ENCODE data around the gene NUMBL. TPM values are rescaled to one million over a fixed set of nuclear protein-coding genes. Genes with fewer than 3 reads are reported as not detected.

The NUMBL gene
- total RNA-seq, 1 donor, result 26.8 TPM

GRCh38 chr19:40724855-40725254 is 34.4 kb upstream of the NUMBL start:
- Histone ChIP-seq H3K9me3 (ENCODE audit: low read depth, low read length) (no peaks in the 10 kb centered on the region), H3K4me3 (ENCODE audit: insufficient read depth, low read length) (no peak overlapping the region), H3K4me2 (ENCODE audit: insufficient read depth, low read length) (no peak overlapping the region), H2AFZ (ENCODE audit: low read length) (no peak overlapping the region), H4K20me1 (ENCODE audit: insufficient read depth, low read length) (peaks cover 11% of the 10 kb centered on the region), H3K27me3 (ENCODE audit: insufficient read depth, low read length) (no peaks in the 10 kb centered on the region), H3K27ac (ENCODE audit: low read depth, low read length) (no peak overlapping the region), H3K36me3 (ENCODE audit: insufficient read depth, low read length) (peaks cover 40% of the 10 kb centered on the region), H3K79me2 (ENCODE audit: insufficient read depth, low read length) (peaks cover 57% of the 10 kb centered on the region), H3K4me1 (ENCODE audit: insufficient read depth, low read length) (peaks cover 19% of the 10 kb centered on the region)
- TF ChIP-seq, protein P1, sequence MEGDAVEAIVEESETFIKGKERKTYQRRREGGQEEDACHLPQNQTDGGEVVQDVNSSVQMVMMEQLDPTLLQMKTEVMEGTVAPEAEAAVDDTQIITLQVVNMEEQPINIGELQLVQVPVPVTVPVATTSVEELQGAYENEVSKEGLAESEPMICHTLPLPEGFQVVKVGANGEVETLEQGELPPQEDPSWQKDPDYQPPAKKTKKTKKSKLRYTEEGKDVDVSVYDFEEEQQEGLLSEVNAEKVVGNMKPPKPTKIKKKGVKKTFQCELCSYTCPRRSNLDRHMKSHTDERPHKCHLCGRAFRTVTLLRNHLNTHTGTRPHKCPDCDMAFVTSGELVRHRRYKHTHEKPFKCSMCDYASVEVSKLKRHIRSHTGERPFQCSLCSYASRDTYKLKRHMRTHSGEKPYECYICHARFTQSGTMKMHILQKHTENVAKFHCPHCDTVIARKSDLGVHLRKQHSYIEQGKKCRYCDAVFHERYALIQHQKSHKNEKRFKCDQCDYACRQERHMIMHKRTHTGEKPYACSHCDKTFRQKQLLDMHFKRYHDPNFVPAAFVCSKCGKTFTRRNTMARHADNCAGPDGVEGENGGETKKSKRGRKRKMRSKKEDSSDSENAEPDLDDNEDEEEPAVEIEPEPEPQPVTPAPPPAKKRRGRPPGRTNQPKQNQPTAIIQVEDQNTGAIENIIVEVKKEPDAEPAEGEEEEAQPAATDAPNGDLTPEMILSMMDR (IDR thresholded peaks at IDR 0.05; ENCODE audit: extremely low read depth, low read depth, low read length), result no peak
- no peak for DNase-seq (ENCODE audit: insufficient read length, low spot score, missing footprints)

DNA sequence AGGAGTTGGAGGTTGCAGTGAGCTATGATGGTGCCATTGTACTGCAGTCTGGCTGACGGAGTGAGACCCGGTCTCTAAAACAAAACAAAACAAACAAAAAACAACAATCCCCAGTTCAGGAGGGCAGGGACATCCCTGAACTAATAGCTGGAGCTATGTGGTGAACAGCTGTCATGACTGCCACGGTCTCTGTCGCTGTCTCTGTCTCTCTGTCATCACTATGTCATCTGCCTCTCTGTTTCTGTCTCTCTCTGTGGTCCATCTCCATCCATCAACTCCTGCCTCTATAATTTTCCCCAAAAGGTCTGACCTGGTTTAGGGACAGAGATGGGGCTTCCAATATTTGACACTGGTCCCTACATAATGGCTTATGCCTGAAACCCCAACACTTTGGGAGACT is 33.9 kb upstream of the NUMBL start:
- no peak for DNase-seq (ENCODE audit: insufficient read length, low spot score, missing footprints)
- Histone ChIP-seq H3K9me3 (ENCODE audit: low read depth, low read length) (no peaks in the 10 kb centered on the region), H3K79me2 (ENCODE audit: insufficient read depth, low read length) (peaks cover 62% of the 10 kb centered on the region), H3K36me3 (ENCODE audit: insufficient read depth, low read length) (peaks cover 40% of the 10 kb centered on the region), H3K4me2 (ENCODE audit: insufficient read depth, low read length) (no peak overlapping the region), H3K4me3 (ENCODE audit: insufficient read depth, low read length) (no peak overlapping the region), H3K27ac (ENCODE audit: low read depth, low read length) (no peak overlapping the region), H4K20me1 (ENCODE audit: insufficient read depth, low read length) (peaks cover 14% of the 10 kb centered on the region), H3K4me1 (ENCODE audit: insufficient read depth, low read length) (peaks cover 24% of the 10 kb centered on the region), H2AFZ (ENCODE audit: low read length) (no peak overlapping the region), H3K27me3 (ENCODE audit: insufficient read depth, low read length) (no peaks in the 10 kb centered on the region)
- TF ChIP-seq, protein P1 (IDR thresholded peaks at IDR 0.05; ENCODE audit: extremely low read depth, low read depth, low read length), result no peak

DNA sequence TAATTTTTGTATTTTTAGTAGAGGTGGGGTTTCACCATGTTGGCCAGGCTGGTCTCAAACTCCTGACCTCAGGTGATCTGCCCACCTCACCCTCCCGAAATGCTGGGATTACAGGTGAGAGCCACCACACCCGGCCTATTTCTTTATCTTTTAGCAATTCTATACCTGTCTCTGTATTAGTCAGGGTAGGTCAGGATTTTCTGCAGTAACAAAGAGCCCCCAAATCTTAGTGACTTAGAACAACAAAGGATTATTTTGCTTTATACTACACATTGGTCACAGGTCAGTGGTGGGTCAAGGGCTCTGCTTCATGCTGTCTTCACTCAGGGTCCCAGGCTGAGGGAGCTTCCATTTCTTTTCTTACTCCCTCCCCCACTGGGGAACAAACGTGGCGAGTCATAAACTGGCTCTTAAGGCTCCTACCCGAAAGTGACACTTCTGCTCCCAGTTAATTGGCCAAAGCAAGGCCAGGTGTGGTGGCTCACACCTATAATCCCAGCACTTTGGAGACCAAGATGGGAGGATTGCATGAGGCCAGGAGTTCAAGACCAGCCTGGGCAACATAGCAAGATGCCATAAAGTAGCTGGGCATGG is 33.3 kb upstream of the NUMBL start:
- no peak overlapping the region for H3K4me2 ChIP-seq (ENCODE audit: insufficient read depth, low read length)
- TF ChIP-seq, protein P1 (IDR thresholded peaks at IDR 0.05; ENCODE audit: extremely low read depth, low read depth, low read length), result no peak
- H3K4me3 ChIP-seq (ENCODE audit: insufficient read depth, low read length), result no peak overlapping the region
- peaks cover 15% of the 10 kb centered on the region for H4K20me1 ChIP-seq (ENCODE audit: insufficient read depth, low read length)
- no peak for DNase-seq (ENCODE audit: insufficient read length, low spot score, missing footprints)
- no peak overlapping the region for H2AFZ ChIP-seq (ENCODE audit: low read length)
- no peaks in the 10 kb centered on the region for H3K9me3 ChIP-seq (ENCODE audit: low read depth, low read length)
- H3K27ac ChIP-seq (ENCODE audit: low read depth, low read length), result no peak overlapping the region
- peaks cover 68% of the 10 kb centered on the region for H3K79me2 ChIP-seq (ENCODE audit: insufficient read depth, low read length)
- no peaks in the 10 kb centered on the region for H3K27me3 ChIP-seq (ENCODE audit: insufficient read depth, low read length)
- H3K36me3 ChIP-seq (ENCODE audit: insufficient read depth, low read length), result peaks cover 40% of the 10 kb centered on the region
- peaks cover 25% of the 10 kb centered on the region for H3K4me1 ChIP-seq (ENCODE audit: insufficient read depth, low read length)

GRCh38 chr19:40721936-40722661 is 31.6 kb upstream of the NUMBL start:
- H3K4me3 ChIP-seq (ENCODE audit: insufficient read depth, low read length), result peak overlapping the region; percentile 16
- peak overlapping the region; percentile 33 for H3K27ac ChIP-seq (ENCODE audit: low read depth, low read length)

More at GRCh38 chr19:40721936-40722661, 31.6 kb upstream of the NUMBL start:
- Histone ChIP-seq H3K4me2 (ENCODE audit: insufficient read depth, low read length) (peak overlapping the region; percentile 50), H3K27me3 (ENCODE audit: insufficient read depth, low read length) (no peaks in the 10 kb centered on the region), H3K36me3 (ENCODE audit: insufficient read depth, low read length) (peaks cover 27% of the 10 kb centered on the region), H3K79me2 (ENCODE audit: insufficient read depth, low read length) (peaks cover 83% of the 10 kb centered on the region), H3K4me1 (ENCODE audit: insufficient read depth, low read length) (peaks cover 35% of the 10 kb centered on the region), H3K9me3 (ENCODE audit: low read depth, low read length) (no peaks in the 10 kb centered on the region), H4K20me1 (ENCODE audit: insufficient read depth, low read length) (peaks cover 15% of the 10 kb centered on the region), H2AFZ (ENCODE audit: low read length) (no peak overlapping the region)
- peak; percentile 79 for DNase-seq (ENCODE audit: insufficient read length, low spot score, missing footprints)
- TF ChIP-seq, protein P1 (IDR thresholded peaks at IDR 0.05; ENCODE audit: extremely low read depth, low read depth, low read length), result no peak

Data from osteoblast (primary cell).